Spinal cord (tissue), 10 donors: Measurements from ENCODE around the gene CDH23. TPM values are rescaled to one million over a fixed set of nuclear protein-coding genes. Genes with fewer than 3 reads are reported as not detected.

Source experiments
- DNase-seq, 6 donors: peaks; one replicate each; pipeline versions ENCODE4 v3.0.0 to v3.0.0-alpha.2; 2013 to 2015; ENCODE audit warnings: low spot score in 6 of 6, low read depth in 4 of 6
- H3K27ac ChIP-seq: one replicate; pipeline ENCODE4 v1.5.1; 2013; ENCODE audit warnings: low read depth, low read length, control low read depth
- H3K27me3 ChIP-seq: one replicate; pipeline ENCODE4 v1.6.1; 2013; ENCODE audit warnings: low read length; ENCODE audit not compliant: control insufficient read depth, insufficient read depth
- H3K36me3 ChIP-seq: one replicate; pipeline ENCODE4 v1.6.1; 2013; ENCODE audit warnings: low read length; ENCODE audit not compliant: control insufficient read depth, insufficient read depth
- H3K4me1 ChIP-seq: one replicate; pipeline ENCODE4 v1.6.1; 2013; ENCODE audit warnings: low read length; ENCODE audit not compliant: control insufficient read depth, insufficient read depth
- H3K4me3 ChIP-seq: one replicate; pipeline ENCODE4 v1.5.1; 2013; ENCODE audit warnings: low read depth, low read length, control low read depth
- H3K9me3 ChIP-seq: one replicate; pipeline ENCODE4 v1.6.1; 2013; ENCODE audit warnings: low read length; ENCODE audit not compliant: control insufficient read depth, insufficient read depth
- WGBS: methylation state at CpG from one replicate; pipeline ENCODE4 v1.1.5; 2013; ENCODE audit warnings: missing lambda C conversion rate; ENCODE audit not compliant: insufficient coverage; 5-methylcytosine and 5-hydroxymethylcytosine counted together
- polyA plus RNA-seq, 2 donors: library from polyadenylated mRNA; unstranded; fragments of 120-200 nt; gene quantifications; one replicate each; pipeline ENCODE4 v1.2.1, GENCODE V29; 2013; ENCODE audit not compliant: insufficient read length in 2 of 2
- total RNA-seq, 2 donors: library from RNA; depleted of rRNA in 1 of 2; stranded (reverse); fragments of 120-200 nt in 1 of 2; fragments of >200 nt in 1 of 2; gene quantifications; one replicate each; pipeline versions ENCODE4 v1.2.3 to v1.2.4, GENCODE V29; 2013 to 2014
- donor health status: healthy.

The CDH23 gene
- total and polyA plus RNA-seq, 4 donors: 15.6 to 24.2 (median 19.0) TPM

GRCh38 chr10:71512761-71513539 lies 116.2 kb downstream of the CDH23 start:
- Histone ChIP-seq H3K27ac (no peak overlapping the region), H3K9me3 (no peaks in the 10 kb centered on the region), H3K4me3 (no peak overlapping the region), H3K36me3 (no peaks in the 10 kb centered on the region), H3K27me3 (no peaks in the 10 kb centered on the region), H3K4me1 (peaks cover 45% of the 10 kb centered on the region)
- 53% methylated on average over 5 of the region's 5 CpGs for WGBS
- no peak for DNase-seq

DNA sequence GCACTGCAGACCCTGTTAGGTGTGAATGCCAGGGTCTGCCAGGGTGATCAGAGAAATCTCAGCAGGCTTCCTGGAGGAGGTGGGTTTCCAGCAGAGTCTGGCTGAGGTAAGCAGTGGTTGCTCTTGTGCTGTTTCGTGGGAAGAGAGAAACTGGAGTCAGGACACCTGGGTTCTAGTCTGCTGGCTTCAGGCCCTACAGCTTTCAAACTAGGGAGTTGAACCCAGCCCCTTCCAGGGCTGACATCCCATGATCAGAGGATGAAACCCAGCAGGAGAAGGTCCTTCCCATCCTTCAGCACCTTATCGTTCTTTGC lies 116.8 kb downstream of the CDH23 start:
- Histone ChIP-seq H3K4me1 (peaks cover 45% of the 10 kb centered on the region), H3K27me3 (no peaks in the 10 kb centered on the region), H3K4me3 (no peak overlapping the region), H3K36me3 (no peaks in the 10 kb centered on the region), H3K27ac (no peak overlapping the region), H3K9me3 (no peaks in the 10 kb centered on the region)
- WGBS: 91% methylated on average over 1 of the region's 2 CpGs
- no peak for DNase-seq

GRCh38 chr10:71513936-71514335 lies 117.2 kb downstream of the CDH23 start:
- no peaks in the 10 kb centered on the region for H3K27me3 ChIP-seq
- H3K27ac ChIP-seq: no peak overlapping the region
- no peak for DNase-seq
- H3K36me3 ChIP-seq: no peaks in the 10 kb centered on the region
- H3K9me3 ChIP-seq: no peaks in the 10 kb centered on the region
- H3K4me3 ChIP-seq: no peak overlapping the region
- WGBS: no CpG with 5 or more reads among the region's 1 CpG
- H3K4me1 ChIP-seq: peaks cover 49% of the 10 kb centered on the region

- Histone ChIP-seq H3K27ac (no peak overlapping the region), H3K36me3 (no peaks in the 10 kb centered on the region), H3K9me3 (no peaks in the 10 kb centered on the region), H3K27me3 (no peaks in the 10 kb centered on the region), H3K4me3 (no peak overlapping the region), H3K4me1 (peaks cover 50% of the 10 kb centered on the region)
- no peak for DNase-seq
Measured at GRCh38 chr10:71515531-71516172, 118.9 kb downstream of the CDH23 start.

DNA sequence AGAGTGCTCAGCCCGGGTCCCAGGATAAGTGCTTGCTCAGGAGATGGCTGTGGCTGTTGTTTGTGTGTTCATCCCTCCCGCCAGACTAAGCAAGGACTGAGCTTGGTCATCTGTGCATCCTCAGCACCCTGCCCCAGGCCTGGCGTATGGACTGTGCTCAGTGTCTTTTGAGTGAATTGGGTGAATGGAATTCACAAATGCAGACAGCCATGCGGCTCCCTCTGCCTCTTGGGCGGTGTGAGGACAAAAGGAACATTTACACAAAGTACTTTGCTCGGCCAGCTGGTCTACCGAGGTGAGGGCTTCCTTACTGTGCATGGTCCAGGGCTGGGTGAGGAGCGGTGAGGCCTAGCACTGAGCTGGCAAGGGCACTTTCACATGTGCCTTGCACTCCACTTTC lies 120.2 kb downstream of the CDH23 start:
- Histone ChIP-seq H3K4me3 (no peak overlapping the region), H3K27ac (no peak overlapping the region), H3K27me3 (no peaks in the 10 kb centered on the region), H3K36me3 (no peaks in the 10 kb centered on the region), H3K9me3 (no peaks in the 10 kb centered on the region), H3K4me1 (peaks cover 41% of the 10 kb centered on the region)
- peak in 1 of 6 donors; percentile 35 for DNase-seq
- 63% methylated on average over 7 of the region's 8 CpGs for WGBS

DNA sequence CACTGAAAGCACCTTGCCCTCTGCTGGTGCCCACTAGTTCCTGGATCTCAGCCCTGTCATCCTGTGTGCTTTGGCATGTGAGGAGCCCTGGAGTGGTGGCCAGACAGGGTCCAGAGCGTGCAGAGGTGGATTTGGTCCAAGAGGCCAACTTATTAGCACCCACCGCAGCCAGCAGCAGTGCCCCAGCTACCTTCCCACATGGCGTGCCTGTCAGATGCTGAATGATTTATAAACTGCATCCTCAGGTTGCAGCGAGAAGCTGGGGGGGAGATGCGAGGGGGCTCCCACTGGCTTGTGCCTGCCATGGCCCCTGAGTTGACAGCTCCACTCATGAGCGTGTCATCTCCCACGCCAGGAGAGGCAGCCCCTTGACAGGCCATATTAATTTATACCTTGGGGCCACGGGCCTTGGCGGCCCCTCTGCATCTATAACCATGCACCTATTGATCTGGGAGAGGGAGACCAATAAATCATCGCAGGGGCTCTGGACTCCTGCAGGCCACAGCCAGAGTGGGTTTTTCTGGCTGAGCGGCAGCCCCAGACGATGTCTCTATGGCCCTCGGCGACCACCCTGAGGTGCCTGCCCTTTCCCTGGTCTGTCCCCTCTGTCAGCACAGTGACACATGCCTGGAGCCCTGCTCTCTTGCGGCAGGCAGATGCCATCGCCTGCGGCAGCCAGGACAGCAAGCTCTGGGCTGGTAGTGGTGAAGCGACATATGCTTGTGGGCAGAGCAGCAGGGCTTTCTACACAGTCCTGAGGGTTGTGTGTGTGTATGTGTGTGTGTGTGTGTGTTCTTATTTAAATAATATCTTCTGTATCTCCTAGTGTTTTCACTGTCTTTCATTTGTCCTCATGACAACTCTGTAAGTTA lies 120.8 kb downstream of the CDH23 start:
- no peaks in the 10 kb centered on the region for H3K27me3 ChIP-seq
- H3K27ac ChIP-seq: no peak overlapping the region
- no peaks in the 10 kb centered on the region for H3K9me3 ChIP-seq
- no peak overlapping the region for H3K4me3 ChIP-seq
- 59% methylated on average over 10 of the region's 18 CpGs for WGBS
- peaks cover 34% of the 10 kb centered on the region for H3K4me1 ChIP-seq
- DNase-seq: peak in 2 of 6 donors; percentile 45 to 57
- H3K36me3 ChIP-seq: no peaks in the 10 kb centered on the region

DNA sequence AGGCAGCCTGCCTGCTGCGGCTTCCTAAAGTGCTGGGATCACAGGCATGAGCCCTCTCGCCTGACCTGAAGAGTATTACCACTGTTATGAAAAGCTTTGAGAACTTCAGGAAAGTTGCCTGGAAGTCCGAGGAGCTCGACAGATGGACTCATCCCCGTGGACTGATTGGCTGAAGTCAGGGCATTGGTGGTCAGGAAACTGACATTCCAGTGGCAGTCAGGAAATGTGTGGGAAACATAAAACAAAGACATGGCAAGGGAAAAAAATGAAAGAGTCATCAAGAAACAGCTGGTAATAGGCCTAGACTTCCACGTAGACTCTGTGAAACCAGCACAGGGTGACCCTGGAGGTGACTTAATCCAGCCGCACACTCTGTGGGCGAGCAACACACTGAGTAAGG lies 123.3 kb downstream of the CDH23 start:
- WGBS: 89% methylated on average over 8 of the region's 8 CpGs
- H3K27ac ChIP-seq: no peak overlapping the region
- DNase-seq: no peak
- H3K27me3 ChIP-seq: peaks cover 6% of the 10 kb centered on the region
- H3K4me3 ChIP-seq: no peak overlapping the region
- H3K4me1 ChIP-seq: peaks cover 26% of the 10 kb centered on the region
- H3K36me3 ChIP-seq: no peaks in the 10 kb centered on the region
- no peaks in the 10 kb centered on the region for H3K9me3 ChIP-seq

DNA sequence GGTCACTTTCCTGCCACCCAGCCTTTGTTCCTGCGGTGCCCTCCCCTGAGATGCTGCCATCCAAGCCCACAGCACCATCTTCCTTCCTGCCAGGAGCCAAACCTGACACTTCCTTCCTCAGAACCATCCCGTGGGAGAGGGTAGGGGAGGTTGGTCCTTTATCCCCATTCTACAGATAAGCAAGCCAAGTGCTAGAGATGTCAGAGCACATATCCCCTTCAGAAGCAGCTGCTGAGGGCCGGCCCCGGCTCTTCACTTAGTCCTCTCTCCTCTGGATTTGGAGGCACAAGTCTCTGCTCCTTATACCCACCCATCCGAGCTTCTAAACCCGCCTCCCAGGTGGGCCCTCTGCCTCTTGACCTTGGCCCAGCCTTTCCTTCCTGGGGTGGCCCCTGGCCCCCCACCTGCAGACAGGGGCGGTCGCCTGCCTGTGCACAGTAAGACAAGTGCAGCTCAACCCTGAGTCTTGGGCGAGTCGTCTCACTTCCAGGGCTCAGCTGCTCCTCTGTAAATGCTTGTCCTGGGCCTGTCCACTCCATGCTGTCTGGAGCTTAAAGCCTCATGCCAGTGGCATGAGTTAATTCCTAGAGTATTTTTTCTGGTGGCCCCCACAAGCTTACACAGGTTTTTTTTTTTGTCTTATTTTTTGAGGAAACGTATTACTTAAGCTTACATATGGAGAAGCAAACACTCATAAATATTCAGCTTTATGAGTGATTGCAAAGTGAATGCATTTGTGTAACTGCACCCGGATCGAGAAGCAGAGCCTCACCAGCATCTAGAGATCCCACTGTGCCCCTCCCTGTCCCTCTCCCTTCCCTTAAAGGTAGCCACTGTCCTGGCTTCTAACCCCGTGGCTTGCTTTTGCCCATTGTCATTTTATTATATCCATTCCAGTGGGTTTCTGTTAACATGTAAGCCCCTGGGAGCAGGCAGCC lies 125.1 kb downstream of the CDH23 start:
- H3K27ac ChIP-seq: no peak overlapping the region

More for the DNA sequence above, 125.1 kb downstream of the CDH23 start:
- Histone ChIP-seq H3K36me3 (no peaks in the 10 kb centered on the region), H3K4me3 (no peak overlapping the region), H3K27me3 (peaks cover 6% of the 10 kb centered on the region), H3K9me3 (no peaks in the 10 kb centered on the region), H3K4me1 (peaks cover 32% of the 10 kb centered on the region)
- DNase-seq: no peak
- 81% methylated on average over 7 of the region's 14 CpGs for WGBS
